Activated T-cell treated with anti-CD3 and anti-CD28 coated beads, Interleukin-2, amount 50 U/mL, for 48 hours (primary cell): ENCODE measurements around the gene CCDC85C.

Experiments used
- DNase-seq, 2 experiments: peaks; one replicate each; pipeline ENCODE4 v3.0.0-alpha.2; 2020

Gene CCDC85C

GRCh38 chr14:99507860-99508640, 96.0 kb downstream of the CCDC85C start:
- no peak for DNase-seq

- DNase-seq, result no peak
Observed at GRCh38 chr14:99506276-99506675, 97.7 kb downstream of the CCDC85C start.

DNA sequence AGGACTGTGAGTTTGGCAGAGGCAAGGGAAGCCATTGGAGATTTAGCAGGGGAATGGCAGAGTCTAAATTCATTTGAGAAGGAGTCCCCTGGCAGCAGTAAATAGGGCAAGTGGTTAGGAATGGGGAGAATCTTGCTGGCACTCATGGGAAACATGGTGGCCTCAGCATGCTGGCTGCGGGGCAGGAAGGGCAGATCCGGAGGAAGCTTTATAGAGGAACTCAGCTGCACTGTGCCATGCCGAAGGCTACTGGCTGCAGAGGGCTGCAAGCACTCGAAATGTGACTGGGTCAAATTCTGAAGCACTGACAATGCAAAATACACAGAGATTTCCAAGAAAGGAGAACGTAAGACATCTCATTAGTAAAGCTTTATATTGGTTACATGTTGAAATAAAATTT, 98.9 kb downstream of the CCDC85C start:
- no peak for DNase-seq

- no peak for DNase-seq
Observed at GRCh38 chr14:99503848-99504453, 100.1 kb downstream of the CCDC85C start.

GRCh38 chr14:99502989-99503421, 101.0 kb downstream of the CCDC85C start:
- DNase-seq, result no peak

- DNase-seq, result no peak
Observed at GRCh38 chr14:99497894-99498293, 106.1 kb downstream of the CCDC85C start.

DNA sequence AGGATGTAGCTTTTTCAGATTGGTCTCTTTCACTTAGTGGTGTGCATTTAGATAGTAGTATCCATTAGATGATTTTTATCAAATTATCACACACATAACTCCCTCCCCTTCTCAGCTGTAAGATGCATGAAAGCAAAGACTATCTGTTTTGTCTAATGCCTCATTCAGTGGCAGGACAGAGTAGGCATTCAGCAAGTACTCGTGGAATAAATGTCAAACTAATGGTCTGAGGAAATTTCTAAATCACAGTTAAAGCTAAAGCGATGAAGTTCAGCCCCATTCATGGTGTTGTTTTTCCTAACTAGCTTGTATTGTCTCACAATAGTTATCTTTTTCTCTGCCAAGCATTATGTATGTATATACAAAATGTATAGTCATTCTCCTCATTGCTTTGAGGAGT, 106.7 kb downstream of the CCDC85C start:
- DNase-seq, result no peak

DNA sequence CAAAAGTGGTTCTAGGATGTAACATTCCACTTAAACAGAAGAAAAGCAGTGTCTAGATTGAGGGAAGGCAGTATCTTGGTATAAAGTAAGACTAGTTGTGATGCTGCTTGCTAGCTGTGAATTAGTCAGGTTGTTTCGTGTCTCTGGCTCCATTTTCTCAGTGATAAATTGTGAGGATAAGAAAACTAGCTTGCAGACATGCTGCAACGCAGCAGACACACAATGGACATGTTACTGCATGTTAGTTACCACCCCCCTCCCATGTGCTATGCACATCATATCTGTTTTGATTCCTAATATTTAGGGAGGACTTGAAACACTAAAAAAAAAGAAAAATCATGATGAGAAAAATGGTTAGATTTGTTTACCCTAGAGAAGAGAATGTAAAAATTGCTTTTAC, 119.9 kb downstream of the CCDC85C start:
- no peak for DNase-seq

GRCh38 chr14:99481745-99482099, 122.3 kb downstream of the CCDC85C start:
- DNase-seq, result no peak

GRCh38 chr14:99480917-99481744, 122.9 kb downstream of the CCDC85C start, which contains the start of gene CCNK:
TSS of gene CCNK (plus strand) at chr14:99481409. CDS start at chr14:99492678, 11,269 bp downstream.
- DNase-seq, result peak; percentile 100

DNA sequence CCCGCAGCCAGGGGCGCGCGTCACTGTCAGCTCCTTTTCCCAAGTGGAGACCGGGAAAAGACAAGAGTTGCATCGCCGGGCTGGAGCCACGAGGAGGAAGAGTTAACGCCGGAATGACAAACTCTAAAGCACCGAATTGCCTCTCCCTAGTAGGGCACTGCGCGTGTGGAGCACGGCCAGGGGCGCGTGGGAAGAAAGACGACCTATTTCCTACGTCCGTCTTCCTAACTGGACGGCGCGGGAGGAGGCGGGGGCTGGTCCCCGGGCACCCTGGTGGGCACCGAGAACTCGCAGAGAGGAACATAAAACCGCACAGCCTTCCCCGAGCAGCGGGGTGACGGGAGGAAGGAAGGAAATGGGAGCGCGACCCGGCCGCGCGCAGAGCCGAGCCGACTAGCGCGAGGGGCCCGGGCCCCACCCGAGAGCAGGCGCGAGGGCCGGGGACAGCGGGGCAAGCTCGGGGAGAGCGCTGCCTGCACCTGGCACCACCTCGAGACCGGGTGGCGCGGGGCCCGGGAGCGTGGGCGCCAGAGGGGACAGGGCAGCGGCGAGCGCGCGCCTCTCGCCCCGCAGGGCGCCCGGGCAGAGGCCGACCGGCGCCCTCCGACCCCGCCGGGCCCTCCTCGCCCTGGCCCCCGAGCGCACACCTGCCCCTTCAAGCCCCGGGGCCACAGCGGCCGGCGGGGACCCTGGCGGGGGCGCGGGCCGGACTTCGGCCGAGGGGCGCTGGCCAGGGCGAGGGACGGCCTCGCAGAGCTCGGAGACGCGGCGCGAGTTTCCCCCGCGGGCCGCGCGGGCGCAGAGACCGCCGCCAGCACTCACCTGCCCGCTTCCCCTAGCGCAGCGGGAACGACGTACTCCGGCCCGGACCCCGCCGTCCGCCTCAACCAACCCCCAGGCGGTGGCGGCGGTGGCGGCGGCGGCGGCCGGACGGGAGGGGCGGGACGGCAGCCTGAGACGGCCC, 123.8 kb downstream of the CCDC85C start, which contains the start of gene SETD3:
SETD3 (minus strand) TSS at position 954 of the 964 bp plus-strand sequence. CDS start 15,054 bp downstream, outside the sequence.
- peak; percentile 55 to 62 for DNase-seq

DNA sequence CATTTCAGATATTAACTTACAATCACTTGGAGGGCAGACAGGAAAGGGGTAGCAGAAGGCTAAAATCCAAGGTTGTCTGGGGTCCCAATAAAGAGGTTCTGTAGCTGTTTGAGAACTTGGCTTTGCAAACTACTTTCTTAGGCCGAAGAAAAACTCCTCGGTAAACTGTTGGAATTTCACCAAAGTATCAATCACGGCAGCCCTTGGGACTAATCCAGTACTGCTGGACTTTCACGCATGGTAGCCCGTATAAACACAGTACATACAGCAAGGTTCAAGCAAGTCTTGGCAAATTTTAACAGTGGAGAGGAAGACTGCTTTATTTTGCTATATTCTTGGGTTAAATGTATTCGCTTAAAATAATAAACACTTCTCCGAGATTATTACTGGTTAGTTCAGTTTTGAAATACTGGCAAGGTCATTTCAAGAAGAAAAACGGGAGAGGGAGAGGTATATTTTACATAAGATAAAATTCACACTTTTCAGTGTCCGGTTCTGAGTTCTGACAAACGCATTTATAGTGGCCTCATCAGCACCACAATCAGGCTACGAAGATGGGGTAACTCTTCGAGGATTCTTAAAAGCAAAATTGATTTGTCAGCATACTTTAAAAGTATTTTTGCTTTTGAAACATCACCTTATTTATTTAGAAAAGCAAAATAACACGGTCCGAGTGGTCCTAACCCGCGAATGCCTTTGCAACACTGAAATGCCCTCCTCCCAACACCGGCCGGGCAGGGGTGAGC, 124.7 kb downstream of the CCDC85C start:
- DNase-seq, result no peak

DNA sequence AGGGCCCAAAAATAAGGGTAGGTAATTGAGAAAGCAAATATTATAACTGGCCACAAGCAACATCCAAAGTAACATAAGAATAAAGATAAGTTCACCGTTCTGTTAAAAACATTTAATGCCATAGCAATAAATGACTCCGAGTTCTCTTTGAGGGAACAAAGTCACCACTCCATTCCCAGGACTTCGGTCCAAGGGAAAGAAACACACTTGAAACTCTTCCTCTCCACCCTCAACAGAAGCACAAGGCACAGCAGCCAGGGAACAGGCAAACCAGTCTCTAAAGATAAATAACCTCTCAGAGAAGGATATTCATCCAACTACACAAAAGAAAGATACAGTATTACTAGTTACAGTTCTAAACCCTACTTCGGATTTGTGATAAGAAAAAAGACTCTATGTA, 125.9 kb downstream of the CCDC85C start:
- no peak for DNase-seq

- DNase-seq, result no peak
Observed at GRCh38 chr14:99476864-99477263, 127.1 kb downstream of the CCDC85C start.

GRCh38 chr14:99475660-99476059, 128.3 kb downstream of the CCDC85C start:
- DNase-seq, result no peak

DNA sequence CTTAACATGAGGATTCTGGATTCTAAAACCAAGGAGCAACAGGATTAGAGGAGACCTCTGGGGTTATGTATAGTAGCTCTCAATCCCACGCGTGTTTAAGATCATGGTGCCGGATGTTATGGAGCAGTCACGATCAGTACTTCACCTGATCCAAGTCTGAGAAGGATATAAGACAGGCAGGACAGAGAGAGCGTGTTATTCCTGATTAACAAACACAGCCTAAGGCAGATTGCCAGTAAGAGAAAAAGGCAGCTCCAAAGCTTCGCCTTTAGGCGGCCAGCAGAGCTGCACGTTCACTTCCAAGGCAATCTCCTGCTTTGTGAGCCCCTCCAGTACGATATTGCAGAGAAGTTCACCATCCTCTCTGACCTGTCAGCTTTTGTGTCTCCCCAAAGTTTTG, 128.8 kb downstream of the CCDC85C start:
- no peak for DNase-seq

- DNase-seq, result no peak
Observed at GRCh38 chr14:99473458-99473857, 130.5 kb downstream of the CCDC85C start.

DNA sequence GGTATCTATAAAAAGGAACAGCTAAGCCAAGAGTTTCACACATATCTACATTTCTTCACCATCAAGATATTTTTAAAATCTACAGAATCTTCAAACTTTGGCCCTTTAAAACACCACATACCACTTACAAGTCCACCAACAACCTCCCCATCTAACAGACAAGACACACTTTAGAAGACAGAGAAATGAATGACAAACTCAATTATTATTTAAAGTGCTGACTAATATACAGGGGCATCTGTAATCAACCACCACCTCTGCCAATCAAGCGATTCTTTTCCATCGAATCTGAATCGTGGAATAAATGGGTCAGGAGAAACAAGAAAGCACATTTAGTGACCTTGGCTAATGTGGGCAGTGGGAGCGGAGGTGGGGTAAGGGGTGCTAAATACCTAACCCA, 131.1 kb downstream of the CCDC85C start:
- no peak for DNase-seq

- DNase-seq, result no peak
Observed at GRCh38 chr14:99471731-99472130, 132.3 kb downstream of the CCDC85C start.

DNA sequence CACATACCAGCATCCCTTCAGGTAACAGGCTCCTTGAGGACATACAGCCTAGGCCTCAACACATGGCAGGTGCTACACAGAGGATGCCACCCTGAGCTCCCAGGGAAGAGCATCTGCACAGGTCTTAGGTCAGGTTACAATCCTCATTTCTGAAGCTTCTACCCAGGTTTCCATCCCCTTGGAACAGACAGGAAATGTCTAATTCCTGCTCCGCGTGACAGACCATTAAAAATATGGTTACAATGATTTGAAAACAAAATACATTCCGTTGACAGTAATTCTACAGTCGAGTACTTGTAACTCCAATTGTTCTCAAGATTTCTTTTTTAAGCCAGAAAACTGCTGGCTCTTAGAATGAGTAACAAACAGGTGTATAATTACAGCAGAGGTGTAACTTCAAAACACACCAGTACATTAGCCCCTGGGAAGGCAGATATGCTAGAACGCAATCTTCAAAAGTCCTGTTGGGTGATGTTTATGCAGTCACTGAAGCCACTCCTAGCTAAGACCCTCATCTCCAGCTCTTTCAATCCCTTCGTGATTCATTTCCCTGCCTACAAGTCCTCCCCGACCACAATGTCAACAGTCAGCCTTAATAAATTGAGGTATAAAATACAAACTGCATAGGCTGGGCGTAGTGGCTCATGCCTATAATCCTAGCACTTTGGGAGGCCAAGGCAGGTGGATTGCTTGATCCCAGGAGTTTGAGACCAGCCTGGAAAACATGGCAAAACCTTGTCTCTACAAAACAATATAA, 135.0 kb downstream of the CCDC85C start:
- DNase-seq, result no peak

DNA sequence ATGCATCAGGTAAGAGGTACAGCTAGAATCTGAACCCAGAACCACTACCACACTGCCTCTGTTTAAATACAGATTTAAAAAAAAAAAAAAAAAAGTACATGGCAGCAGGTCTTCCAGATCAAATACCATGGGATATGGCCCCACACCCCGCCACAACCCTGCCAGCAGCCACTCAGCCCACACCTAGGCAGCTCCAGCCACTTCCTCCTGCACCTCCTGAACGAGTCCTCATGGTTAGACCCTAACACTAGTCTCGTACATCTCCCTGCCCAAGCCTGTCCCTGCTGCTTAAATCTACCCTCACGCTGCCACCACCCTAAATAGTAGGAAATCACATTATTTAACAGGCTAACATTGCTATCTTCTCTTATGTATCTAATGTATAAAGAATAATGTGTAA, 135.9 kb downstream of the CCDC85C start:
- DNase-seq, result no peak
